Suprapubic skin (tissue), 4 donors: ENCODE measurements around the gene PRRC2B. TPM values are rescaled to one million over a fixed set of nuclear protein-coding genes. Genes with fewer than 3 reads are reported as not detected.
"Not testable (repeated sequence)": the region's sequence is repeated elsewhere in the genome, so short reads cannot be mapped to it uniquely, and the experiment has no call there.

ENCODE experiments used
- DNase-seq, 2 donors: peaks; one replicate each; pipeline ENCODE4 v3.0.0-alpha.2; 2019; ENCODE audit warnings: low spot score in 2 of 2
- H3K27ac ChIP-seq: fragments of 200-600 bp; sonication (generic); one replicate; pipeline ENCODE4 v1.5.1; 2019
- H3K27me3 ChIP-seq: fragments of 200-600 bp; sonication (generic); one replicate; pipeline ENCODE4 v1.5.1; 2019
- H3K36me3 ChIP-seq: fragments of 200-600 bp; sonication (generic); one replicate; pipeline ENCODE4 v1.5.1; 2019
- H3K4me1 ChIP-seq: fragments of 200-600 bp; sonication (generic); one replicate; pipeline ENCODE4 v1.5.1; 2019
- H3K4me3 ChIP-seq: fragments of 200-600 bp; sonication (generic); one replicate; pipeline ENCODE4 v1.5.1; 2019; ENCODE audit warnings: mild to moderate bottlenecking
- H3K9me3 ChIP-seq: fragments of 200-600 bp; sonication (generic); one replicate; pipeline ENCODE4 v1.5.1; 2019
- EP300 ChIP-seq: sonication (generic); formaldehyde crosslinking; IDR thresholded peaks from one replicate; pipeline ENCODE4 v1.6.1; 2017; ENCODE audit warnings: antibody characterized with exemption
- POLR2A ChIP-seq, 2 donors: fragments of 450-650 bp; IDR thresholded peaks; one replicate each; pipeline ENCODE4 v1.6.1; 2017; ENCODE audit warnings: antibody characterized with exemption in 2 of 2, mild to moderate bottlenecking in 2 of 2, moderate library complexity in 2 of 2
- POLR2AphosphoS5 ChIP-seq, 3 donors: sonication (generic); formaldehyde crosslinking; IDR thresholded peaks; one replicate each; pipeline ENCODE4 v1.6.1; 2017; ENCODE audit warnings: antibody characterized with exemption in 3 of 3
- WGBS: methylation state at CpG from one replicate; pipeline ENCODE4 v1.1.5; 2018; 5-methylcytosine and 5-hydroxymethylcytosine counted together
- total RNA-seq, 4 donors: library from RNA; depleted of rRNA; stranded (reverse); fragments of >200 nt; gene quantifications; one replicate each; pipeline ENCODE4 v1.1.0, GENCODE V29; 2016
- TF ChIP-seq, protein P1 (sequence below), 2 donors: fragments of 200-600 bp in 1 of 2; fragments of 450-650 bp in 1 of 2; sonication (generic) in 1 of 2; IDR thresholded peaks; one replicate each; pipeline ENCODE4 v1.5.1; 2016 to 2019; ENCODE audit warnings: antibody characterized with exemption in 2 of 2, mild to moderate bottlenecking in 1 of 2, moderate library complexity in 1 of 2

PRRC2B gene
- total RNA-seq, 4 donors from 2014 or later: 153 to 286 (median 240) TPM

DNA sequence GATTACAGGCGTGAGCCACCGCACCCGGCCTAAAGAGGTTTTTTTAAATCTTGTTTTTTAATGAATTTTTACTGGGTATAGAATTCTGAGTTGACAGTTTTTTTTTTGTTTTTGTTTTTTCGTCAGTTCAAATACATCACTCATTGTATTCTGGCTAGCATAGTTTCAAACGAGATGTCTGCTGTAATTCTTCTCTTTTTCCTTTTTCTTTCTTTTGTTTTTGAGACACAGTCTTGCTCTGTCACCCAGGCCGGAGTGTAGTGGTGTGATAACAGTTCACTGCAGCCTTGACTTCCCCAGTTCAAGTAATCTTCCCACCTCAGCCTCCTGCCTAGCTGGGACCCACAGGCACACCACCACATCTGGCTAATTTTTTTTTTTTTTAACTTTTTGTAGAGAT is 149.3 kb downstream of the PRRC2B start:
- Histone ChIP-seq H3K4me1 (peaks cover 20% of the 10 kb centered on the region), H3K27me3 (peaks cover 41% of the 10 kb centered on the region), H3K9me3 (peaks cover 14% of the 10 kb centered on the region), H3K27ac (no peak overlapping the region), H3K36me3 (no peaks in the 10 kb centered on the region), H3K4me3 (no peak overlapping the region)
- no peak for DNase-seq
- TF ChIP-seq EP300: no peak
- TF ChIP-seq POLR2AphosphoS5 (IDR thresholded peaks at IDR 0.05): no peak
- TF ChIP-seq, protein P1, sequence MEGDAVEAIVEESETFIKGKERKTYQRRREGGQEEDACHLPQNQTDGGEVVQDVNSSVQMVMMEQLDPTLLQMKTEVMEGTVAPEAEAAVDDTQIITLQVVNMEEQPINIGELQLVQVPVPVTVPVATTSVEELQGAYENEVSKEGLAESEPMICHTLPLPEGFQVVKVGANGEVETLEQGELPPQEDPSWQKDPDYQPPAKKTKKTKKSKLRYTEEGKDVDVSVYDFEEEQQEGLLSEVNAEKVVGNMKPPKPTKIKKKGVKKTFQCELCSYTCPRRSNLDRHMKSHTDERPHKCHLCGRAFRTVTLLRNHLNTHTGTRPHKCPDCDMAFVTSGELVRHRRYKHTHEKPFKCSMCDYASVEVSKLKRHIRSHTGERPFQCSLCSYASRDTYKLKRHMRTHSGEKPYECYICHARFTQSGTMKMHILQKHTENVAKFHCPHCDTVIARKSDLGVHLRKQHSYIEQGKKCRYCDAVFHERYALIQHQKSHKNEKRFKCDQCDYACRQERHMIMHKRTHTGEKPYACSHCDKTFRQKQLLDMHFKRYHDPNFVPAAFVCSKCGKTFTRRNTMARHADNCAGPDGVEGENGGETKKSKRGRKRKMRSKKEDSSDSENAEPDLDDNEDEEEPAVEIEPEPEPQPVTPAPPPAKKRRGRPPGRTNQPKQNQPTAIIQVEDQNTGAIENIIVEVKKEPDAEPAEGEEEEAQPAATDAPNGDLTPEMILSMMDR (IDR thresholded peaks at IDR 0.05): no peak
- TF ChIP-seq POLR2A (IDR thresholded peaks at IDR 0.05): no peak
- 97% methylated on average over 6 of the region's 6 CpGs for WGBS

DNA sequence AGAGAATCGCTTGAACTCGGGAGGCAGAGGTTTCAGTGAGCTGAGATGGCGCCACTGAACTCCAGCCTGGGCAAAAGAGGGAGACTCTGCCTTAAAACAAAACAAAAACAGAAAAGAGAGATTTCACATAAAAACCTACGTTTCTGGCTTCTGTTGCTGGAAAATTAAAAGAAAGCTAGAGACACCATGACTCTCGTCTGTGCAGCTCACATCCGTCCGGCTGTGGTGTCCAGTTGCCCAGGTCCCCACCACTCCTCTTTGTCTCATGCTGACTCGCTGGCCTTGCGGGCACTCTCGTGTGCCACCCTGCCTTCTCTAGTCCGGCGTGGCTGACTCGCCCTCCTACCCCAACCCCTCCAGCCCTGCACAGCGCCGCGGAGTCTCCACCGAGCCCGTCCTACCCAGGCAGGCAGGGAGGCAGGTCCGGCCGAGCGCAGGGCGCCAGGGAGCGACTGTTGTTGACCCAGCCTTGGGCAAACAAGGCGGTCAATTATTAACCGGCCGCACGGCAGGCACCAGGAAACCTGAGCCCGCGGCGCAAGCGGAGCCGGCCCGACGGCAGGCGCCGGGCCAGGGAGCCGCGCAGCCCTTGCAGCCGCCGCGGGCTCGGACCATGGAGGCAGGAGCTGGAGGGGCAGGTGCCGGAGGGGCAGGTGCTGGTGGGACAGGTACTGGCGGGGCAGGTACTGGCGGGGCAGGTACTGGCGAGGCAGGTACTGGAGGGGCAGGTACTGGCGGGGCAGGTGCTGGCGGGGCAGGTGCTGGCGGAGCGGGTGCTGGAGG is 151.3 kb downstream of the PRRC2B start, which contains the start of gene PRRT1B:
Gene PRRT1B (plus strand): TSS at position 521 of the 783 bp plus-strand sequence. CDS start 93 bp downstream, at position 614.
- no peaks in the 10 kb centered on the region for H3K36me3 ChIP-seq
- no peak within 1 kb of the TSS for H3K27ac ChIP-seq
- H3K9me3 ChIP-seq: peaks cover 14% of the 10 kb centered on the region
- WGBS: 28% methylated on average over 39 of the region's 50 CpGs
- peak within 1 kb of the TSS; percentile 22 for H3K4me3 ChIP-seq
- no peak for DNase-seq
- peaks cover 20% of the 10 kb centered on the region for H3K4me1 ChIP-seq
- H3K27me3 ChIP-seq: peaks cover 57% of the 10 kb centered on the region
- no peak for TF ChIP-seq POLR2A (IDR thresholded peaks at IDR 0.05)
- TF ChIP-seq POLR2AphosphoS5 (IDR thresholded peaks at IDR 0.05): no peak
- TF ChIP-seq, protein P1 (IDR thresholded peaks at IDR 0.05): no peak
- no peak for TF ChIP-seq EP300

DNA sequence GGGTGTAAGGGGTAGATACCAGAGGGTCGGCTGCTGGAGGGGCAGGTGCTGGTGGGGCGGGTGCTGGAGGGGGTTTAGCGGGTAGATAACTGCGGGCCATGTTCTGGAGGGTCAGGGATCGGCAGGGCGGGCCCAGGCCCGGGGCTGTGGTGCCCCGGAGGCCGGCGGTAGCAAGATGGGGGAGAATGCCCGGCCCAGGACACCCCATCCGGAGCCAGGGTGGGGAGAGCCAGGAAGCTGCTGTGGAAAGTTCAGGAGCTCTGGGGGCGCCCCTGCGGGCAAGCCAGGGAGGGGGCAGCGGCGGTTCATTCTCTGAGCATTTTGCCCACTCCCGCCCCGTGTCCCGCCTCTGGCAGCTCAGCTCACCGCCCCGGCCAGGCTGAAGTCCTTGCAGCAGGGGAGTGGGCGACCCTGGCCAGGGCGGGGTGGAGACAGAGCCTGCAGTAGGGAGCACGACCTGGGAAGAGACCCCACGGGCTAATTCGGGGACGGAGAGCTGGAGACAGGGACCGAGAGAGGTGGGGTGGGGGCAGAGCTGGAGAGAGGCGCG is 152.0 kb downstream of the PRRC2B start:
- Histone ChIP-seq H3K36me3 (no peaks in the 10 kb centered on the region), H3K27ac (no peak overlapping the region), H3K4me1 (peaks cover 20% of the 10 kb centered on the region), H3K27me3 (peaks cover 57% of the 10 kb centered on the region), H3K9me3 (peaks cover 14% of the 10 kb centered on the region), H3K4me3 (peak overlapping the region; percentile 22)
- no peak for TF ChIP-seq EP300
- TF ChIP-seq, protein P1 (IDR thresholded peaks at IDR 0.05): no peak
- no peak for TF ChIP-seq POLR2AphosphoS5 (IDR thresholded peaks at IDR 0.05)
- TF ChIP-seq POLR2A (IDR thresholded peaks at IDR 0.05): no peak
- DNase-seq: no peak
- WGBS: 9% methylated on average over 24 of the region's 30 CpGs

DNA sequence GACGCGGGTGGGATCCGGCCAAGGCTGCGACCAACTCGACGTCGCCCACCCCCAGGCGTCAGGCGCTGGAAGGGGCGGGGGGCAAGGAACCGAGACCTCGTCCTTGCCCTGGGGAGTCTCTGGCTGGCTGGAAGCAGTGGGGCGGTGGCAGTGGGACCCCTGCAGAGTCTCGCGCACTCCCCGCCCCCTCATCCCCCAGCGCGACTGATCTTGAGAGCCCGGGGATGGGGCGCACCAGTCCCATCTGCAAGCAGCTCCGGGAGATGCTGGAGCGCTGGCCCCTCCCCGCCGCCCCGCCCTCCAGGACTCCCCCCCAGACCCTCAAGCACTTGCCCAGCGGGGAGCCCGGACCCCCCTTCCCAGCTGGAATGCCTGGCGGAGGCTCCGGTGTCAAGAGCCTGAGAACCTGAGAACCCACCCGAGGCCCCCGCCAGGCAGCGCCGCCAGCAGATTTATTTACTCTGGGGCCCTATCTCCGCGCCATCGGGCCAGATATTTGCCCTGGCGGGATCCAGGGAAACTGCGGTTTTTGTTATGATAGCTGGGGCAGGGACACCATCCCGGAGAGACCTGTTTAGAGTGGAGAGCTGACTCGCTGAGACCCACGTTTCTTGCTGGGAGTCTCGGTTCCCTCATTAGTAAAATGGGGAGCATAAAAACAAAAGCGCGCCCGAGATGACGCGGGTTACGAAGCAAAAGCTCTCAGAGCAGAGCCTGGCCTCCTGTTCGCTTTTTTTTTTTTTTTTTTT is 152.6 kb downstream of the PRRC2B start:
- no peak for TF ChIP-seq POLR2AphosphoS5 (IDR thresholded peaks at IDR 0.05)
- TF ChIP-seq POLR2A (IDR thresholded peaks at IDR 0.05): no peak
- no peak for TF ChIP-seq EP300
- TF ChIP-seq, protein P1 (IDR thresholded peaks at IDR 0.05): no peak
- Histone ChIP-seq H3K9me3 (peaks cover 14% of the 10 kb centered on the region), H3K4me1 (peaks cover 20% of the 10 kb centered on the region), H3K27ac (no peak overlapping the region), H3K4me3 (peak overlapping the region; percentile 22), H3K36me3 (no peaks in the 10 kb centered on the region), H3K27me3 (peaks cover 58% of the 10 kb centered on the region)
- 1% methylated on average over 28 of the region's 49 CpGs for WGBS
- no peak for DNase-seq

DNA sequence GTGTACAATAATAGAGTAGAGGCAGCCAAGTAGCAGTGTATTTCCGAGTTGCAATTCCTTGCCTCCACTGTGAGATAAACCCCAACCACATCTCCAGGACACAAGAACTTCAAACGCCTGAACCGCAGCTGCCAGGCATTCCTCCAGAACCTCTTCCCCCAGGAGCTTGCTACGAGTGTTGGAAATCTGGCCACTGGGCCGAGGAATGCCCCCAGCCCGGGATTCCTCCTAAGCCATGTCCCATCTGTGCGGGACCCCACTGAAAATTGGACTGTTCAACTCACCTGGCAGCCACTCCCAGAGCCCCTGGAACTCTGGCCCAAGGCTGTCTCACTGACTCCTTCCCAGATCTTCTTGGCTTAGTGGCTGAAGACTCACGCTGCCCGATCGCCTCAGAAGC is 155.3 kb downstream of the PRRC2B start:
- H3K36me3 ChIP-seq, H3K4me3 ChIP-seq, H3K9me3 ChIP-seq, H3K27ac ChIP-seq, DNase-seq: not testable (repeated sequence)
- WGBS: 72% methylated on average over 8 of the region's 10 CpGs
- peaks cover 20% of the 10 kb centered on the region for H3K4me1 ChIP-seq
- peaks cover 79% of the 10 kb centered on the region for H3K27me3 ChIP-seq

Other genes with a start within 250 kb of the PRRC2B start
- 1 to 10 TPM in 3 of 4 donors, under 1 TPM in 1; 0.81 to 2.0 (median 1.3) TPM for gene FAM78A, start 117.6 kb upstream of the PRRC2B start, total RNA-seq
- gene PLPP7, start 104.4 kb upstream of the PRRC2B start, total RNA-seq: 1 to 10 TPM in 1 of 4 donors, under 1 TPM in 3; 0.80 to 1.1 (median 0.92) TPM
- gene POMT1, start 108.8 kb downstream of the PRRC2B start, total RNA-seq: 10 to 100 TPM; 16.6 to 62.0 (median 34.1) TPM
- gene UCK1, start 137.2 kb downstream of the PRRC2B start, total RNA-seq: 10 to 100 TPM; 20.0 to 28.0 (median 26.6) TPM
- not detected for gene PRRT1B, start 151.4 kb downstream of the PRRC2B start, total RNA-seq